ENCODE results near the gene LHCGR.

- TF ChIP-seq E2F5 (CRISPR knock-in tag; conservative IDR thresholded peaks at IDR 0.05) (no peak), ZNF883 (CRISPR knock-in tag; IDR thresholded peaks at IDR 0.05; ENCODE audit: not compliant biosample characterization) (no peak)
- TF ChIP-seq, protein P1, sequence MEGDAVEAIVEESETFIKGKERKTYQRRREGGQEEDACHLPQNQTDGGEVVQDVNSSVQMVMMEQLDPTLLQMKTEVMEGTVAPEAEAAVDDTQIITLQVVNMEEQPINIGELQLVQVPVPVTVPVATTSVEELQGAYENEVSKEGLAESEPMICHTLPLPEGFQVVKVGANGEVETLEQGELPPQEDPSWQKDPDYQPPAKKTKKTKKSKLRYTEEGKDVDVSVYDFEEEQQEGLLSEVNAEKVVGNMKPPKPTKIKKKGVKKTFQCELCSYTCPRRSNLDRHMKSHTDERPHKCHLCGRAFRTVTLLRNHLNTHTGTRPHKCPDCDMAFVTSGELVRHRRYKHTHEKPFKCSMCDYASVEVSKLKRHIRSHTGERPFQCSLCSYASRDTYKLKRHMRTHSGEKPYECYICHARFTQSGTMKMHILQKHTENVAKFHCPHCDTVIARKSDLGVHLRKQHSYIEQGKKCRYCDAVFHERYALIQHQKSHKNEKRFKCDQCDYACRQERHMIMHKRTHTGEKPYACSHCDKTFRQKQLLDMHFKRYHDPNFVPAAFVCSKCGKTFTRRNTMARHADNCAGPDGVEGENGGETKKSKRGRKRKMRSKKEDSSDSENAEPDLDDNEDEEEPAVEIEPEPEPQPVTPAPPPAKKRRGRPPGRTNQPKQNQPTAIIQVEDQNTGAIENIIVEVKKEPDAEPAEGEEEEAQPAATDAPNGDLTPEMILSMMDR (CRISPR knock-in tag; IDR thresholded peaks at IDR 0.05): no peak
- TF ChIP-seq, protein P2, sequence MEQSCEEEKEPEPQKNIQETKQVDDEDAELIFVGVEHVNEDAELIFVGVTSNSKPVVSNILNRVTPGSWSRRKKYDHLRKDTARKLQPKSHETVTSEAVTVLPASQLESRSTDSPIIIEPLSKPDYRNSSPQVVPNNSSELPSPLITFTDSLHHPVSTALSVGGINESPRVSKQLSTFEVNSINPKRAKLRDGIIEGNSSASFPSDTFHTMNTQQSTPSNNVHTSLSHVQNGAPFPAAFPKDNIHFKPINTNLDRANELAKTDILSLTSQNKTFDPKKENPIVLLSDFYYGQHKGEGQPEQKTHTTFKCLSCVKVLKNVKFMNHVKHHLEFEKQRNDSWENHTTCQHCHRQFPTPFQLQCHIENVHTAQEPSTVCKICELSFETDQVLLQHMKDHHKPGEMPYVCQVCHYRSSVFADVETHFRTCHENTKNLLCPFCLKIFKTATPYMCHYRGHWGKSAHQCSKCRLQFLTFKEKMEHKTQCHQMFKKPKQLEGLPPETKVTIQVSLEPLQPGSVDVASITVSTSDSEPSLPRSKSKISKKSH (CRISPR knock-in tag; IDR thresholded peaks at IDR 0.05; ENCODE audit: borderline replicate concordance): no peak
These were observed 44.1 kb upstream of the LHCGR start for GRCh38 chr2:48799601-48800000.

Measured in HepG2 (cell line).